Tibial nerve (tissue), 4 donors: ENCODE results near the gene EML6. TPM values are rescaled to one million over a fixed set of nuclear protein-coding genes. Genes with fewer than 3 reads are reported as not detected.
"Not testable (repeated sequence)": the region's sequence is repeated elsewhere in the genome, so short reads cannot be mapped to it uniquely, and the experiment has no call there.

ENCODE experiments used
- DNase-seq, 2 donors: peaks; one replicate each; pipeline ENCODE4 v3.0.0-alpha.2; 2019; ENCODE audit warnings: low spot score in 2 of 2
- H3K27ac ChIP-seq, 4 donors: fragments of 200-600 bp; sonication (generic) in 3 of 4; one replicate each; pipeline ENCODE4 v1.5.1; 2017 to 2019; ENCODE audit warnings: mild to moderate bottlenecking in 1 of 4
- H3K27me3 ChIP-seq, 2 donors: fragments of 200-600 bp; sonication (generic) in 1 of 2; one replicate each; pipeline versions ENCODE4 v1.5.1 to v1.6.0; 2017 to 2019
- H3K36me3 ChIP-seq, 3 donors: fragments of 200-600 bp; sonication (generic); one replicate each; pipeline ENCODE4 v1.5.1; 2018 to 2019
- H3K4me1 ChIP-seq, 4 donors: fragments of 200-600 bp; sonication (generic) in 3 of 4; one replicate each; pipeline ENCODE4 v1.5.1; 2017 to 2019
- H3K4me3 ChIP-seq, 4 donors: fragments of 200-600 bp; sonication (generic) in 3 of 4; one replicate each; pipeline ENCODE4 v1.5.1; 2017 to 2019; ENCODE audit warnings: mild to moderate bottlenecking in 1 of 4, moderate library complexity in 1 of 4
- H3K9me3 ChIP-seq, 4 donors: fragments of 200-600 bp; sonication (generic) in 3 of 4; one replicate each; pipeline ENCODE4 v1.5.1; 2017 to 2019
- CTCF ChIP-seq, 5 experiments: fragments of 200-600 bp in 3 of 5; fragments of 450-650 bp in 2 of 5; sonication (generic) in 3 of 5; IDR thresholded peaks; one replicate each; pipeline ENCODE4 v1.5.1; 2016 to 2019; ENCODE audit warnings: antibody characterized with exemption in 5 of 5, mild to moderate bottlenecking in 3 of 5, moderate library complexity in 2 of 5
- EP300 ChIP-seq, 2 donors: sonication (generic); formaldehyde crosslinking; IDR thresholded peaks; one replicate each; pipeline ENCODE4 v1.6.1; 2017; ENCODE audit warnings: antibody characterized with exemption in 2 of 2, mild to moderate bottlenecking in 1 of 2
- POLR2A ChIP-seq, 2 donors: fragments of 450-650 bp; IDR thresholded peaks; one replicate each; pipeline ENCODE4 v1.6.1; 2017; ENCODE audit warnings: antibody characterized with exemption in 2 of 2, mild to moderate bottlenecking in 2 of 2, moderate library complexity in 2 of 2
- WGBS, 2 donors: methylation state at CpG; one replicate each; pipeline ENCODE4 v1.1.5; 2018; 5-methylcytosine and 5-hydroxymethylcytosine counted together
- total RNA-seq, 4 donors: library from RNA; depleted of rRNA; stranded (reverse); fragments of >200 nt; gene quantifications; one replicate each; pipeline ENCODE4 v1.1.0, GENCODE V29; 2016

Gene EML6
- total RNA-seq, 4 donors from 2014 or later: 0.60 to 18.0 (median 0.93) TPM

GRCh38 chr2:54697934-54698333, 25.5 kb upstream of the EML6 start:
- TF ChIP-seq EP300 (IDR thresholded peaks at IDR 0.05) (no peak), CTCF (IDR thresholded peaks at IDR 0.05) (no peak), POLR2A (IDR thresholded peaks at IDR 0.05) (no peak)
- Histone ChIP-seq H3K4me3 (no peak overlapping the region), H3K4me1 (no peaks in the 10 kb centered on the region), H3K9me3 (no peaks in the 10 kb centered on the region), H3K36me3 (no peaks in the 10 kb centered on the region), H3K27me3 (no peaks in the 10 kb centered on the region), H3K27ac (no peak overlapping the region)
- DNase-seq: no peak
- 89% methylated on average over 1 of the region's 1 CpG for WGBS, 2 donors

GRCh38 chr2:54698926-54699325, 24.5 kb upstream of the EML6 start:
- 93 to 96% methylated on average over 30 to 35 of the region's 37 CpGs for WGBS, 2 donors
- not testable (repeated sequence) for H3K4me3 ChIP-seq, DNase-seq, H3K9me3 ChIP-seq, H3K36me3 ChIP-seq, H3K27me3 ChIP-seq, H3K4me1 ChIP-seq, H3K27ac ChIP-seq

- DNase-seq: no peak
- Histone ChIP-seq H3K27ac (no peak overlapping the region), H3K4me3 (no peak overlapping the region), H3K27me3 (no peaks in the 10 kb centered on the region), H3K36me3 (no peaks in the 10 kb centered on the region), H3K9me3 (no peaks in the 10 kb centered on the region), H3K4me1 (peaks cover 0 to 8% (median 0%) of the 10 kb centered on the region in 4 donors)
- TF ChIP-seq POLR2A (IDR thresholded peaks at IDR 0.05) (no peak), EP300 (IDR thresholded peaks at IDR 0.05) (no peak), CTCF (IDR thresholded peaks at IDR 0.05) (no peak)
- 68 to 89% methylated on average over 2 of the region's 2 CpGs for WGBS, 2 donors
Measured at GRCh38 chr2:54699665-54700064, 23.8 kb upstream of the EML6 start.

- Histone ChIP-seq H3K36me3 (no peaks in the 10 kb centered on the region), H3K27me3 (no peaks in the 10 kb centered on the region), H3K4me1 (peaks cover 0 to 8% (median 0%) of the 10 kb centered on the region in 4 donors), H3K4me3 (no peak overlapping the region), H3K27ac (no peak overlapping the region), H3K9me3 (no peaks in the 10 kb centered on the region)
- no peak for TF ChIP-seq CTCF (IDR thresholded peaks at IDR 0.05)
- no peak for TF ChIP-seq EP300 (IDR thresholded peaks at IDR 0.05)
- no peak for TF ChIP-seq POLR2A (IDR thresholded peaks at IDR 0.05)
- WGBS, 2 donors: 90 to 93% methylated on average over 2 of the region's 2 CpGs
- no peak for DNase-seq
Measured at GRCh38 chr2:54701029-54701428, 22.4 kb upstream of the EML6 start.

- Histone ChIP-seq H3K4me3 (no peak overlapping the region), H3K4me1 (peaks cover 0 to 16% (median 3%) of the 10 kb centered on the region in 4 donors), H3K9me3 (no peaks in the 10 kb centered on the region), H3K27me3 (peaks cover 0 to 8% of the 10 kb centered on the region in 2 donors), H3K36me3 (no peaks in the 10 kb centered on the region), H3K27ac (peak overlapping the region in 2 of 4 donors; percentile 41 to 46)
- no peak for TF ChIP-seq CTCF (IDR thresholded peaks at IDR 0.05)
- TF ChIP-seq POLR2A (IDR thresholded peaks at IDR 0.05): no peak
- TF ChIP-seq EP300 (IDR thresholded peaks at IDR 0.05): no peak
- DNase-seq: no peak
- WGBS, 2 donors: 79 to 93% methylated on average over 1 of the region's 1 CpG
Measured at GRCh38 chr2:54704238-54704637, 19.2 kb upstream of the EML6 start.
